ENCODE measurements around the gene CDIPT.

The CDIPT gene

DNA sequence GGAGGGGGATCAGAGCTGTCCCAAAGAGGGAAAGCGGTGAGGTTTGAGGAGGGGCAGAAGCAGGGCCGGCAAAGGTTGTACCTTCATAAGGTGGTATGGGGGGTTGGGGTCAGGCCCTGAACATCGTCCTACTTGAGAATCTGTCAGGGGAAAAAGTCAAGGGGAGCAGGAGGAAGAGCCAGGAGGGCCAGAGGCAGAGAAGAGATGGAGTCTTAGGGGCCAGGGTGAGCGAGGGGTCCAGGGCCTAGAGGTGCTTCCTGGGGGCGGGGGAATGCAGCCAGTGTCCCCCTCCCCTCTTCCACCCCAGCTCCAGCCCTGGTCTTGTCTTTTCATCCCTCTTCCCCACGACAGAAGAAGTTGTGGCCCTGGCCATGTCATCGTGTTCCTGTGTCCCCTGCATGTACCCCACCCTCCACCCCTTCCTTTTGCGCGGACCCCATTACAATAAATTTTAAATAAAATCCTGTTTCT lies 52.3 kb downstream of the CDIPT start:
- TF ChIP-seq POLR2AphosphoS5 (IDR thresholded peaks at IDR 0.05; ENCODE audit: borderline replicate concordance, low read depth, low read length) (no peak), FOXP2 (optimal IDR thresholded peaks at IDR 0.05; ENCODE audit: control extremely low read depth, extremely low read length, insufficient read depth) (no peak), EZH2 (IDR thresholded peaks at IDR 0.05) (no peak)
- Histone ChIP-seq H3K9ac (ENCODE audit: insufficient read length) (no peak overlapping the region), H3K9me3 (ENCODE audit: low read depth, low read length) (no peaks in the 10 kb centered on the region), H3K4me3 (peak overlapping the region; percentile 91), H3K27ac (peak overlapping the region; percentile 49), H3K36me3 (ENCODE audit: insufficient read depth, low read length) (peaks cover 29% of the 10 kb centered on the region)
- no peak for DNase-seq (ENCODE audit: low read depth, low spot score)

DNA sequence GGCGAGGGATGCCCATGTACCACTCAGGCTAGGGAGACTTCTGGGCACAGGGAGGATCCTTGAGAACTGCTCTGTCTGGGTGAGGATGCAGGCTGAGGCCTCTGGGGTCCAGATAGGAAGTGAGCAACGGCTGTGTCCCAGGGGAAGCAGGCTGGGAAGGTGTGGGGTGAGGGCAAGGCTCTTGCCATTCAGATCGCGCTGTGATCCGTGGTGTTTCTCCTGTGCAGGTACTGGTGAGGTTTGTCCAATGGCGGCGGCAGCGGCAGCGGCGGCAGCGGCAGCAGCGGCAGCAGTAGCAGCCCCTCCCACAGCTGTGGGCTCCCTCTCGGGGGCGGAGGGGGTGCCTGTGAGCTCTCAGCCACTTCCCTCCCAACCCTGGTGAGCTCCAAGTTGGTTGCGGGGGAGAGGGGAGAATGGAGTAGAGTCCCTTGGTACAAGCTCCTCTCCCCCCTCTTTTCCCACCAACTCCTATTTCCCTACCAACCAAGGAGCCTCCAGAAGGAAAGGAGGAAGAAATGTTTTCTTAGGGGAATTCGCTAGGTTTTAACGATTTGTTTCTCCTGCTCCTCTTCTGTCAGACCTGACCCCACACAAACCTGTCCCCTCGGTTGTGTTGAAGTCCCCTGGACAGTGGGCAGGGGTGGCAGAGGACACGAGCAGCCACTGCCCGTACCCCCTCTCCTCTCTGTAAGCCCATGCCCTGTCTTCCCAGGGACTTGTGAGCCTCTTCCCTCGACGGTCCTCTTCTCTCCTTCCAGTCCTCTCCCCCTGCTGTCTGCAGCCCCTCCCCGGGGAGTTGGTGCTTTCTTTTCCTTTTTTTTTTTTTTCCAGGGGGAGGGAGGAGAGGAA lies 53.0 kb downstream of the CDIPT start:
- Histone ChIP-seq H3K36me3 (ENCODE audit: insufficient read depth, low read length) (peaks cover 29% of the 10 kb centered on the region), H3K9ac (ENCODE audit: insufficient read length) (peak overlapping the region; percentile 79), H3K27ac (peak overlapping the region; percentile 49), H3K9me3 (ENCODE audit: low read depth, low read length) (no peaks in the 10 kb centered on the region), H3K4me3 (peak overlapping the region; percentile 91)
- no peak for TF ChIP-seq FOXP2 (optimal IDR thresholded peaks at IDR 0.05; ENCODE audit: control extremely low read depth, extremely low read length, insufficient read depth)
- TF ChIP-seq EZH2 (IDR thresholded peaks at IDR 0.05), result no peak
- TF ChIP-seq POLR2AphosphoS5 (IDR thresholded peaks at IDR 0.05; ENCODE audit: borderline replicate concordance, low read depth, low read length), result peak; percentile 45; the same call in 1 of the 2 replicates
- no peak for DNase-seq (ENCODE audit: low read depth, low spot score)

DNA sequence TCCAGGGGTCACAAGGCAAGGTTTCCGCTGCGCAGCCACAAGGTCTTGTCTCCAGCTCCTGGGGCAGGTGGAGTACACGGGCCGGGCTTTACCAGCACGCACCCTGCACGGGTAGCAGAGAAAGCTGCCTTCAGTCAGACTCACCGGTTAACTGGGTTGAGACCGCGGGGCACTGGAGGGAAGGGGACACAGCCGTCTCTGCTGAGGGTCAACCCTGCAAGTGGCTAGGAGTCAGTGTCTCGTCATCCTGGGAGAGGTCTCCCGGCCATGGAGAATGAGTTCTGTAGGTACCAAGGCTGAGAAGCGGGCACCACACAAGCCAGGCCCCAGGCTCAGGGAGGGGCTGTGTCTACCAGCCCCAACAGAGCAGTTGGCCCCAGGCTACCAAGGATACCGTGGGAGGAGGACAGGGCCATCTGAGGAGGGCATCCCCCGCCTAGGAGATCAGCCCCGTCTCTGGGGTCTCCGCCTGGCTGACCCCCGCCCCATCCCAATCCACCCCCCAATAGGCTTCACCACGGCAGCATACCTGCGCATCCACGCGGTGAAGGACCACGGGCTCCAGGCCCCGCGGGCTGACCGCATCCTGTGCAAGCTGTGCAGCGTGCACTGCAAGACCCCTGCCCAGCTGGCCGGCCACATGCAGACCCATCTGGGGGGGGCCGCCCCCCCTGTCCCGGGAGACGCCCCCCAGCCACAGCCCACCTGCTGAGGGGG lies 53.8 kb downstream of the CDIPT start:
- peak overlapping the region; percentile 79 for H3K9ac ChIP-seq (ENCODE audit: insufficient read length)
- TF ChIP-seq POLR2AphosphoS5 (IDR thresholded peaks at IDR 0.05; ENCODE audit: borderline replicate concordance, low read depth, low read length) (peak; percentile 20), EZH2 (IDR thresholded peaks at IDR 0.05) (no peak), FOXP2 (optimal IDR thresholded peaks at IDR 0.05; ENCODE audit: control extremely low read depth, extremely low read length, insufficient read depth) (no peak)
- peak overlapping the region; percentile 75 for H3K27ac ChIP-seq
- H3K9me3 ChIP-seq (ENCODE audit: low read depth, low read length), result no peaks in the 10 kb centered on the region
- no peak for DNase-seq (ENCODE audit: low read depth, low spot score)
- peak overlapping the region; percentile 91 for H3K4me3 ChIP-seq
- peaks cover 29% of the 10 kb centered on the region for H3K36me3 ChIP-seq (ENCODE audit: insufficient read depth, low read length)

Measured in SK-N-MC (cell line).